ENCODE measurements around the gene SOX8.
"Not testable (repeated sequence)": the region's sequence is repeated elsewhere in the genome, so short reads cannot be mapped to it uniquely, and the experiment has no call there.

Gene SOX8

GRCh38 chr16:955766-956165, 25.8 kb upstream of the SOX8 start:
- DNase-seq: not testable (repeated sequence)

DNA sequence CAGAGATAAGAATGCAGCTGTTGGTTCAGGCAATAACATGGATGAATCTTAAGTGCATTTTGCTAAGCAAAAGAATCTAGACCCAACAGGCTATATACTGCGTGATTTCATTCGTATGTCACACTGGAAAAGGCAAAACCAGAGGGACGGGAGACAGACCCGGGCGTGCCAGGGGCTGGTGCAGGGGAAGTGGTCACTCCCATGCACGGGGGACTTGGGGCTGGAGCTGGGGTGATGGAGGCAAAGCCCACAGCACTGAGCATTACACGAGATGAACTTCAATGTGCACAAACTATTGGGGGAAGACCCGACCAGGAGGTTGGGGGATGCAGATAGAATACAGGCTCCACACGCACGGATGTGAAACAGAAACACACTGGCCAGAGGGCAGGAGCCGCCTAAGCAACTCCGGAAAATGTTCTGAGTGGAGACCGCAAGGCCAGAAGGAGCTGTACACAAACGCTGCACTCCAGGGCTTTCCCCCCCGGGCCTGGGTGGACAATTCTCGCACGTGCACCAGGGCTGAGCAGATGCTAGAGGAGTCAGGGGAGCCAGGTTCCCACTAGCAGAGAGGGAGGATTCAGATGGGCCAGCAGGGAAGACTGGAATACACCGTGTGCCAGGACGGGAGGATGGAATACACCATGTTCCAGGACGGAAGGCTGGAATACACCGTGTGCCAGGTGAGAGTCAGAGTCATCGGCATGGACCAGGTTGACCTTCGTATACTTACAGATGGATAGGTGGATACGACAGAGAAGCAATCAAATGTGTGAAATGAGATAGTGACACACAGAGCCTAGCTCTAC, 22.1 kb upstream of the SOX8 start:
- no peak for DNase-seq

DNA sequence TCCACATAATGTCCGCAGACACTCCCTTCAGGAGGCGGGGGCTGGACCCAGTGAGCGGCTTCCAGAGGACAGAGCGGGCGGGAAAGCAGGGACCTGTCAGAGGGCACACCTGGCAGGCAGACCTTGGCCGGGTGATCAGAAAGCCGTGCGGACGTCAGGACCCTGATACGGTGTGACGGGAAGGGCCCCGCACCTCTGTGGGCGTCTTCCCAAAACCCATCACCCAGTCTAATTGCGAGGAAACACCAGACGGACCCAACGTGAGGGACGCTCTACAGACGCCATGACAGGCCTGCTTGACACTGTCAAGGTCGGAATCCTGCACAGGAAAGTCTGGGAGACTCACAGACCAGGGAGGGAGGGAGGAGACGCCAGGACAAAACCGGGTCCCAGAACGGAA, 19.2 kb upstream of the SOX8 start:
- DNase-seq: no peak

GRCh38 chr16:962901-963814, 18.4 kb upstream of the SOX8 start:
- no peak for DNase-seq

DNA sequence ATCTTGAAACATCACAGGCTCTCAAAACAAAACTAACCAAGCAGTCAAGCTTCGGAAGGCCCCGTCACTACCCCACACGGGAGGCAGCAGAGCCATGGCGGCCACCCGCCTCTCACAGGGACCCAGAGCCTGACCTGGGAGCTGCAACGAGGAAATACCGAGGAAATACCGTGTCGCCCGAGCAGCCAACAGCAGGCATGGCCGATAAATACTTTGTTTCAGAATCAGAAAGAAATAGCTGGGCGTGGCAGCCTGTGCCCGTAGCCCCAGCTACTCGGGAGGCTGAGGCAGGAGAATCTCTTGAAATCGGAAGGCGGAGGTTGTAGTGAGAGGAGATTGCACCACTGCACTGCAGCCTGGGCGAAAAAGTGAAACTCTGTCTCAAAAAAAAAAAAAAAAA, 17.7 kb upstream of the SOX8 start:
- DNase-seq: no peak

DNA sequence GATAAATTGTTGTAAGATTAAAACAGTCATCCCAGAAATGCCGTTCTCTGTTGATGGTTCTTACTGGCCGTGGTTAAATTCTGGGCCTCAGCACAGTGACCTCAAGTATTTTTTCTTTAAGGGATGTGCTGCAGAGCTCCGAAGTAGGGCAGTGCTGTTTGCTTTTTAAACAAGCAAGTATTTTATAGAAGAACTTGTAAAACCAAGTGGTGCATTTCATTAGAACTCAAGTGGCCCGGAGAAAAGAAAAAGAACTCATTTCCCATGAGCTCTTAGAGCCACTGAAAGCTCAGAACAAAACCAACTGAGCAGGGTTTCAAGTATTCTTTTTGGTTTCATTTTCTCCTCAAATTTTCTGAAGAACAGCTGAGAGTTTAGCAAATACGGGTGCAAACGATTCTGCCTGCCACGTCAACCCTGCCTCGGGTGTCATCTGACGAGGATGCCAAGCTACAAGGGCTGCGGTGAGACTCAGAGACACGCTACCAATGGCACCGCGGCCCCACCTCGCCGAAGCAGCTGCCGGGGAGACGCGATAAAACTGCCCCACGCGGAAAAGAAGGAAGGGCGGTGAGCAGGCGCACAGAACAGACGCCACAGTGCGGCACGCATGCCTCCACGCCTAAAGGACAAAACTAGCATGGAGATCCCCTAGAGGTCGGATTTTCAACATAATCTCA, 17.1 kb upstream of the SOX8 start:
- DNase-seq: no peak

GRCh38 chr16:965036-965395, 16.6 kb upstream of the SOX8 start:
- DNase-seq: no peak

GRCh38 chr16:965487-965886, 16.1 kb upstream of the SOX8 start:
- DNase-seq: no peak

GRCh38 chr16:966035-966434, 15.5 kb upstream of the SOX8 start:
- DNase-seq: no peak

DNA sequence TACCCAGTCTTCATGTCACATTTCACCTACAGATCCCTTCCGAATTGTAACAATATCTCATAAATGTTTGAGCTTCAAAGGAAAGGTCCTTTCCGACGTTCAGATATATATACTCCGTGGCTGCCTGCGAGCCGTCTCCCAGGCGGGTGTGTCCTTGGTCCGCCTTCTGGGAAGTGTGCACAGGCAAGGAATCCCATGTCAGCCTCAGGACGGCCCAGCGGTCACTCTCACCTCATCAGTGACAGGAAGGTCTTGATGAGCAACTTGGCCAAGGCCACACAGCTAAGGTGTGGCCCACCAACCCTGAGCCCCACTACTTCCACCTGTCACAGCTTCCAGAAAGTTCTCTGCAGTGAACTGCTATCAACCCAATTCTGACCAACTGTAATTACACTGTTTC, 15.1 kb upstream of the SOX8 start:
- DNase-seq: no peak

- no peak for DNase-seq
Observed at GRCh38 chr16:967077-967541, 14.5 kb upstream of the SOX8 start.

DNA sequence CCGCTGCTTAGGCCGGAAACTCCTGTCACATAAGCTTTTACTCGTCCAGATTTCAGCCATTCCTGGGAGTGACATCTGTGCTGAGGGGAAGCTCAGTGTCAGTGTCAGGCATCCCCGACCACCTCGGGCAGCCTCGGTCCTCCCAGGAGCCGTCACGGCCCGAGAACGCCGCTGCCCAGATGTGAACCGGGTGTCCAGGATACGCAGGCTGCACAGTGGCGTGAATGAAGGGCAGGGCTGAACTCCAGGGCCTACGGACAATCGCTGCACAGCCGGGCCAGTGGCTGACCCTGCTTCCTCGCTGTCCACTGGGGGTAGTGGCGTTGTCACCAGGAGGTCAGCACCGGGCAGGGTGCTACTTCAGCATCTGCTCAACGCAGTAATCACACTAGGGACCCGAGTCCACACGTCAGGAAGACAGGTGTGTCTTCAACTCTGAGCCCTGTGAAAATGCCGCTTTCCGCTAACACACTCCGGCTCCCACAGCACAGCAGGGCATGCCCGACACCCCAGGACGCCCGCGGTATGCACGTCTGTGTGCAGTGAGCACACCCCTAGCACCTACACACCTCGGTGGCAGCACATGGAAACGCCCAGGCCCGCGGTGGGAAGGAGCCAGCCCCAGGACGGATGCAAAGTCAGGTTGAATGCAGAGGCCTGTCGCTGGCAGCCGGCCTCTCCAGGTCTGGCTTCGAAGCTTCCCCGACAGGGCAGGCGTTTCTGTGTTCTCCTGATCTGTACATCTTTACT, 13.8 kb upstream of the SOX8 start:
- DNase-seq: no peak

DNA sequence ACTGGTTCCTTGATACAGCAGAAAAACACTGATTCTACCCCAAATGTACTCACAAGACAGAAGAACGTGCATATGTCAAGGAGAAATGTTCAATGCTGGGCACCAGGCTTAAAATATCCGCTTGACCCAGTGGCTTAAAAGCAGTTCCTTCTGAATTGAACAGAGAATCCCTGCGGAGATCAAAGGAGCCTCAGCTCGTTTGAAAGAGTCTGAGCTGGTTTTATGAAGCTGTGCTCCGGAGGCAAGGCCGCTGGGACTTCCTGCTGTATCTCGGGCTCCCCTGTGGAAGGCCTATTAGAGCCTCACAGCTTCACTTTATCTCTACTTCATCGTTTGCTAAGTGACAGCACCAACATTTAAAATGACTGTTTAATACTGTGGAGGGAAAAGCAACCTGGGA, 12.9 kb upstream of the SOX8 start:
- DNase-seq: no peak

DNA sequence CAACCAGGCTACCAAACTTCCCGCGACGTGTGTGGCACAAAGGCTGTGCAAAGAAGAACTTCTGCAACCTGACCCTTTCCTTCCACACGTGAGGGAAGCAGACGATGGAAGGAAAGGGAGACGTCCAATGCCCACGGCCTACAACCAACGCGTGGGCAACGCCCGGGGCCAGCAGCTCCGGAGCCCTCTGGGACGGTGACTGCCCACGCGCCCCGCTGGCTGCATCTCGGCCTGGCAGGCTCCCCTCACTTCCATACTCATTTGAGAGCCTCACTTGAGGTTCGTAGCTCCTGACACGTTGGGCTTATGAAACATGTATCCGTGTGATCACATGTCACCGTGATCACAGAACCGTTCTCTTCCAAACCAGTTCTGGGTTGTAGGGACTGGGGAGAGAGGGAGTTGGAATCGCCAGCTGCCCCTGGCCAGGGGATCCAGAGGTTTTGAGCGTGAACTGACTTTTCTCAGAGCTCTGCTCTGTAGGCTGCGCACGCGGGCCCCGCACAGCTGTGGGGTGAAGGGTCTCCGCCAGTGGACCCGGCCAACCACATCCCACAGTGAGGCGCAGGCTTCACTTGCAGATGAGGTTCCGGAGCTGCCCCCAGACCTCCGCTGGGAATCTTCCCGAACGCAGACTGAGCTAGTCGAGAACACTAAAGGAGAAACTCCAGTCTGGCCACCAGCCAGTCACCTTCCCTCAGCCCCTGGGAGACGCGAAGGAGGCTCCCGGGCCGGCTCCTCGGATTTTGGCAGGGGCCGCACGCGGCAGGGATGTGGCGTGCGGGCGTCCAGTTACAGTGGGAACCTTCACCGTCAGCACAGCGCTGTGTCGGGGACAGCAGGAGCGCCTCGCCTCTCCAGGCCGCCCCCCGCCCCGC, 11.8 kb upstream of the SOX8 start:
- peak; percentile 8 to 46 (median 28) for DNase-seq

GRCh38 chr16:970386-970765, 11.2 kb upstream of the SOX8 start:
- no peak for DNase-seq

DNA sequence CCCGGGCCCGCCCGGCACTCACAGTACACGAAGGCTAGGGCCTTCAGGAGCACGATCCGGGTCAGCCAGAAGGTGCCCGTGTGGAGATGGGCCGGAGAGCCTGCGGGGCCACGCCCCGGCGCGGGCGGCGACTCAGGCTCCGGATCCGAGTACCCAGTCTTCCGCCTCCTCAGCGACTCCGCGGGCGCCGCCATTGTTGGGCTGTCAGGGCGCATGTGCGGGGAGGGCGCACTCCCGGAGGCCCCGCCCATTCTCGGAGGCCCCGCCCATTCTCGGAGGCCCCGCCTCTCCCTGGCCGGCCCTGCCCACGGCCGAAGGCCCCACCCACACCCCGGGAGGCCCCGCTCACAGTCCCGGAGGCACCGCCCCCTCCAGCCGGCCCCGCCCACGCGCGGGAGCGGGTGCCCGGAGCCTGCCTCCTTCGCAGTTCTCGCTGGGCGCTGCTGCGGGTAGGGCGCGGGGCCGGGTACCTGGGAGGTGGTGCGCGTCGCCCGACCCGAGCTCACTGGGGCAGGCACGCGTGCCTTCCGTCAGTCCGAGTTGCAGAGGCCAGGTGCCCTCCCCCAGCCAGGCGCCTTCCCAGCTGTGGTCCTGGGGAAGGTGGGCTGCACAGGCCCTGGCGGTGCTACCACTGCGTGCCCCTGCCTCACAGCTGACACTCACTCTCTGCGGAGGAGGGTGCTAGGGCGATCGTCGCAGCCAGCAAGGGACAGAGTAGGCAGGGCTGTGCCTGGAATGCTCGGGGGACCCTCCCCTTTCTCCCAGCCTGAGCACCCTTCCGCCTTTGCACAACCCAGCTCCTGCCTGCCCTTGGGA, 10.6 kb upstream of the SOX8 start, which contains the start of gene LMF1:
Gene LMF1 (minus strand): TSS at position 219 of the 816 bp plus-strand sequence. CDS start 4 bp downstream, at position 215.
- DNase-seq: peak; percentile 95 to 98 (median 97)

- DNase-seq: no peak
Observed at GRCh38 chr16:971582-971905, 10.0 kb upstream of the SOX8 start.

DNA sequence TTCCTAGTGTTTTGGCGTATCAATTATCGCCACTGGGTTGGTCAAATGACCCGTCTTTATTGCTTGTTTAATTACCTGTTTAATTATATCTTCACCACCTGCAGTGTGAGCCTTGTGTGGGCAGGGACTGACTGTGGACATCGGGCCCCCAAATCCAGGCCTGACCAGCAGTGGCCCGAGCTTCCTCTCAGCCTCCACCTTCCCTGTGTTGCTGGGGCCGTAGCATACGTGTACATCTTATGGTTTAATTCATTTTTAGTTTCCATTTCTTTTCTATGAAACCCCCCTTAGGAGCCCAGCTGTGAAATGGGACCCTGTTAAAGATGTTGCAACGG, 9.6 kb upstream of the SOX8 start:
- DNase-seq: no peak

- DNase-seq: no peak
Observed at GRCh38 chr16:972316-973002, 9.1 kb upstream of the SOX8 start.

- no peak for DNase-seq
Observed at GRCh38 chr16:973366-973765, 8.2 kb upstream of the SOX8 start.

All from suppressor macrophage (primary cell).